NCI-H748 (cell line): Measurements from ENCODE around the gene GPR78.

ENCODE experiments used
- DNase-seq: peaks from one replicate; lab custom pipeline; 2025; ENCODE audit not compliant: unreplicated experiment; lab: John Stamatoyannopoulos, UW

The GPR78 gene

DNA sequence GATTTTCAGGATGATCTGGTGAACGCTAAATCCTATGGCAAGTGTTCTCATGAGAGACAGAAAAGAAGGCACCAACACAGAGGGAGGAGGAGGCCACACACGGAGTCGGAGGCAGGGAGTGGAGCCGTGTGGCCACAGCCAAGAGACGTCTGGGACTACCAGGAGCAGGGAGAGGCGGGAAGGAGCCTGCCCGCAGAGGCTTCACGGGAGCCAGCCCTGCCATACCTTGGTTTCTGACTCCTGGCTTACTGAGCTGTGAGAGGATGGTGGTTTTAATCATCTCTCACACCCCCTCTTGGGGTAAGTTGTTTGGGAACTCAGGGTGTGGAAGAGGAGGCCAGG lies 33.5 kb upstream of the GPR78 start:
- no peak for DNase-seq

DNA sequence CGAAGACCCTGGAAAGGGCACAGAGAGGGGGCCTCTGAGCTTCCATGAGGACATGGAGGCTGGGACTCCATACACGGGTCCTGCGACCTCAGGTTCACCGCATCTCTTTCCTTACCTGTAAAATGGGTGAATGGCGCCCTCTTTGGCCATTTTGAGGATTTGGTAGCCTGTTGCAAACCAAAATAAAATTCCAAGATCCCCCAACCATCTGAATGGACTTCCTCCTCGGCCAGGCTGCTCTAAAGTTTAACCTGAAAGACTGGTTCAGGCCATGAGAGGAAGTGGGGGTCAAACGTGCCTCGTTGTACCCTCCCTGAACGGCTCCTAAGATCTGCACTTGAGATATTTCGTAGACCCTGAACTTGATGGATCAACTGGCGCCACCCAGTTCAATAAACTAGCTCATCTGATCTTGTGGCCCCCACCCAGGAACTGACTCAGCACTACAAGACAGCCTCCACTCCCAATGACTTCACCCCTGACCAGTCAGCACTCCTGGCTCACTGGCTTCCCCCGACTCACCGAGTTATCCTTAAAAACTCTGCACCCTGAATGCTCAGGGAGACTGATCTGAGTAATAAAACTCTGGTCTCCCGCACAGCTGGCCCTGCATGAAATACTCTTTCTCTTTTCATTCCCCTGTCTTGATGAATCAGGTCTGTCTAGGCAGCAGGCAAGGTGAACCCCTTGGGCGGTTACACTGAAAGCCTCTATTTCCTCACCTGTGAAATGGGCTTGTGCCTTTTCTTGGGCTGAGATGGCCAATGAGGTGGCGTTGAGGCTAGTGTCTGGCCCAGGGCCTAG lies 32.9 kb upstream of the GPR78 start:
- DNase-seq = peak; percentile 9

DNA sequence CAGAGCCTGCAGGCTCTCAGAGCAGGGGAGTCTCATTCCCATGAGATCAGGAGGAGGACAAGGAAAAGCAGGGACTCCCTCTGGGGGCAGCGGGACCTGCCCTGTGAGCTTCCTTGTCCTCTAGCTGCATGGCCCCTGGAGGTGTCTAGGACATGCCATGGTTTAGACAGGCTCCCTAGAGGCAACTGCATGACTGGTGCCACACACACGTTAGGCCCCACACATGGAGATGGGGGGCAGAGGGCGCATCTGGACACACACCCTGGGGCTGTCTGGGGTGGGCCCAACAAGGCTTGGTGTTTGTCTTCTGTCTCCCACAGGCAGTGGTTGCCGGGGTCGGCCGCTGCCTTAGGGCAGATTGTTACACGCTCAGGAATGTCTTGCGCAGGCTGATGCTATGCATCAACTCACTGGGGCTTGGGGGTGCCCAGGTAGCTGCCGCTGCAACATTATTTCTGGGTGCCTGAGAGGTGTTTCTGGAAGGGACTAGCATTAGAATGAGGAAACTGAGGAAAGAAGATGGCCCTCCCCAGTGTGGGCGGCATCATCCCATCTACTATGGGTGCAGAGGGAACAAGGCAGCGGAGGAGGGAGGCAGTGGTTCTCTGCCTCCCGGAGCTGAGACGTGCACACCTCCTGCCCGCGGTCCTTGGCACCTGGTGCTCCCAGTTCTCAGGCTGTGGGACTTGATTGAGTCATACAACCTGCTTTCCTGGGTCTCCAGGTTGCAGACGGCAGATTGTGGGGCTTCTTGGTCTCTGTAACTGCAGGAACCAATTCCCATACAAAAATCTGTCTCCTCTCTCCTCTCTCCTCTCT lies 32.1 kb upstream of the GPR78 start:
- no peak for DNase-seq

DNA sequence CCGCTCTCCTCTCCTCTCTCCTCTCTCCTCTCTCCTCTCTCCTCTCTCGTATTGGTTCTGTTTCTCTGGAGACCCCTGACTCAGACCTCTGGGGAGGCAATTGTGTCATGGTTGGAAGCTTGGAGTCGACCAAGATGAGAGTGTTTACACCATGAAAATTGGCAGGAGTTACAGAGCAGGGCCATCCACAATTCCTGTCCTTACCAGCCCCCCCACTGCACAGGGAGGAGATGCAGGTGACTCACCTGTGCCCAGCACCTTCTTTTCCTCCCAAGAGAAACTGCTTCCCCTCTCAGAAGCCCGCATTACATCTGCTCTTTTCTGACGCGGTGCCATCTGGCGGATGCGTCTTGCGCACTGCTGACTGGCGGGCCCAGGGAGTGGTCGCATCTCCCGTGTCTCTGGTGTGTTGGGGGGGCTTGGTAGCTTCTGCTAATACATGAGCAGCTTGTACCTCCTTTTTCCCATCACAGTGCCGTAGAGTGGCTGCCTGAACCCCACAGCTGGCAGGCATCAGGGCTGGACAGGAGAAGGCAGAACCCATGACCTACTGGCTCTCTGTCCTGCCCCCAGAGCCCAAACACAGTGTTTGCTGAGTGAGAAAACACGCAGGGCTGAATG lies 31.4 kb upstream of the GPR78 start:
- DNase-seq = no peak

DNA sequence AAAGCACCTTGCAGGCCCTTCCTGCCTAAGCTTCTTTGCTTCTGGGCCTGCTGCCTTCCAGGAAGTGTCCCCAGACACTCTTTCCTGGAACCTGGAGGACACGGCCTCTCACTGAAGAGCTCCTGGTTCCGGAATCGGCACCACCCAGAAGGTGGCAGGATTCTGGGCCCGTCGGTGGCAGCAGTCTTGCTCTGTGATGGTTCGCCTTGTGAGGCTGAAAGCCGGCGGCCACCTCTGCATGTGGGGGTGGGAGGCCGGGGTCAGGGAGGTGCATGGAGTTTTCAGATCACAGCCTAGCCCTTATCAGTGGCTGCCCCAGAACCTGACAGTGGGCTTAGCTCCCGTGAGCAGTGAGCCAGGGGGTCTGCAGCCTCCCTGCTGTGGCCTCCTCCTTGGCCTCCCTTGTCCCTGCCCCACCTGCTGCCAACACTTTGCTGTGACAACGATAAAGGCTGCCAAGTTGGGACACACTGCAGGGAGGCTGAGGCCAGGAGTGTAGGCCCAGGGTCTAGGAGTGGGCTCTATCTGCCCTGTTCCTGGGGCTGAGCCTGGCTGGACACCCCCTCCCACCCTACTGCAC lies 30.8 kb upstream of the GPR78 start:
- DNase-seq = no peak

DNA sequence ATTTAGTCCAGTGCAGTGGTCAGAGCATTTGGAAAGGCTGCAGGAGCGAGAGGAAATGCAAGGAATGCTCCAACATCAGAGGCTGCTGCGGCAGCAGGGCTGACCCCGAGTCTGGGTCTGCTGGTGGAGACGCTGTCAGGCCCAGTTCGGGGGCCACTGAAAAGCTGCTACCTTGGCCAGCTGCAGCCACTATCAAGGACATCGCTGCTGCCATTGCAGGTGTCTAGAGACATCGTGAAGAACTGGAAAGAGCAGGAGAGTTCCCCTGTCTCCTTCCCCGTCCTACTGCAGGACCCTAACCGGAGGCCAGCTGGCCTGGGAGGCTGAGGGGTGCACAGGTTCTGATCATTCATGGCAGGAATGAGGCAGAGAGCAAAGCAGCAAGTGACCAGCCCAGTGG lies 29.5 kb upstream of the GPR78 start:
- no peak for DNase-seq

DNA sequence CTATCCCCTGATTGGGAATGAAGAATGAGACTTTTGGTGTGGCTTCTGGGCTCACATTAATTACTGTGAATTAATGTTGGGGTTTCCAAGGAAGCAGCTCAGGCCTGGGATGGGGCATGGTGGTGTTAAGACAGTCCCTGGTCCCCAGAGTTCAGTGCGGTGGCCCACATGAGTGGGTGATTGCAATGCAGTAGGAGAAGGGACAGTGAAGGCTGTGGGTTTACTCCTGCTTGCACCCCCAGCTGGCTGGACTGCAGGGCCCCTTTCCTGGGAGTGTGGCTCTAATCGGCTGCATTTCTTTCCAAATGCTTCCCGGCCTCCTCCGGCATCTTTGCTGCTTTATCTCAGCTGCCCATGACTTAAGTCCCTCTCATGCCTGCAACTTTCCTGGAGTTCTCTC lies 28.2 kb upstream of the GPR78 start:
- DNase-seq = no peak

DNA sequence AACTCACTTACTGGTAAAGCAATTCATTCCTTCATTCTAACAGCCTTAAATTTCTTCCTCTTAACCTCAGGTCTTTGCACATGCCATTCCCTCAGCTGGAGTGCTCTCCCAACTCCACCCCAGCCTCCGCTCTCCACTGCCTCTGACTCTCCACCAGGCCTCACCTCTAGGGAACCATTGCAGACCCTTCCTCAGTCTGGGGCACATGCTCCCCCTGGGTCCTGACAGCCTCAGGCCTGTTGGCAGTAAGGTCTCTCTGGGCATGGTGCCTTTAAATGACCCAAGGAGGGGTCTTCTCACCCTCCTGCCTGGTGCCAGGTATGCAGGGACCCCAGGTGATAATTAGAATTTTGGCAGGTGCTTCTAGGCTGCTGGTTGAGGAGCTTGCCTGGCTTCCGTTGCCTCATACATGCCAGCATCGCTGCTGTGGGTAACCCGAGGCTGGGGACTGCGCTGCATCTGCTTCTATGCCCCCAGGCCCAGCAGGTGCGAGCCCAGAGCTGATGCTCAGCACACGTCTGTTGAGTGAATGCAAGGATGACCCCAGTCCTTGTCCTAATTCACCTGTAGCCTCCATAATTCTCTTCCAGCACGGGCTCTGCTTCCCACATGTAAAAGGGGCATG lies 27.5 kb upstream of the GPR78 start:
- DNase-seq = no peak

DNA sequence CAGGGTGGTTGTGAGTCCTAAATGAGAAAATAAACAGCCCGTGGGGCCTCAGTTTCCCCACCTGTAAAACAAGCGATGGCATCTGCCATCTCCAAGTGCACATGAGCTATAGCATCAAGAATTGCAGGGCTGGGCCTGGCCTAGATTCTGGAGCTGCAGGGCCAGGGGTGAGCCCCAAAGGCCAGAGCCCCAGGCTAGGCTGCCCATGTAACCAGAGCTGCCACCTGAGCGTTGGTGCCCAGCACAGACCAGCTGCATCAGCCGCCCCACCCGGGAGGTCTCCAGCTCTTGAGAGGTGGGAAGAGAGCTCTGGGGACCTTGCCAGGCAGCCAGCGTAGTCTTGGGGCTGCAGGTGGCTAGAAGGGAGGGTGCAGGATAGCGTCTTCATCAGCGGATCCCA lies 27.0 kb upstream of the GPR78 start:
- DNase-seq = no peak

DNA sequence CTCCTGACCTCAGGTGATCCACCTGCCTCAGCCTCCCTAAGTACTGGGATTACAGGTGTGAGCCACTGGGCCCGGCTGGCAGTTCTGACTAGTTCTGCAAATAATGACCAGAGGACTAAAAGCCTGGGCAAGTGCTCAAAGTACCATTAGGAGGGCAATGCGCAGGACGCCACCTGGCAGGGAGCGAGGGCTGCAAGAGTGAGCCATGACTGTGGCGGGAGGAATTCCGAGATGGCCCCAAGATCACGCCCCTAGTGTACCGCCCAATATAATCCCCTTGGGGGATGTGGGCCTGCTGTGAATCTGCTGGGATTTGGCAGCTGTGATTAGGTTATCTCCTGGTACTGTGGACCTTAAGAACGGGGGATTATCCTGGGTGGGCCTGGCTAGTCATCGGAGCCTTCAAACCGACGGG lies 26.2 kb upstream of the GPR78 start:
- DNase-seq = no peak

DNA sequence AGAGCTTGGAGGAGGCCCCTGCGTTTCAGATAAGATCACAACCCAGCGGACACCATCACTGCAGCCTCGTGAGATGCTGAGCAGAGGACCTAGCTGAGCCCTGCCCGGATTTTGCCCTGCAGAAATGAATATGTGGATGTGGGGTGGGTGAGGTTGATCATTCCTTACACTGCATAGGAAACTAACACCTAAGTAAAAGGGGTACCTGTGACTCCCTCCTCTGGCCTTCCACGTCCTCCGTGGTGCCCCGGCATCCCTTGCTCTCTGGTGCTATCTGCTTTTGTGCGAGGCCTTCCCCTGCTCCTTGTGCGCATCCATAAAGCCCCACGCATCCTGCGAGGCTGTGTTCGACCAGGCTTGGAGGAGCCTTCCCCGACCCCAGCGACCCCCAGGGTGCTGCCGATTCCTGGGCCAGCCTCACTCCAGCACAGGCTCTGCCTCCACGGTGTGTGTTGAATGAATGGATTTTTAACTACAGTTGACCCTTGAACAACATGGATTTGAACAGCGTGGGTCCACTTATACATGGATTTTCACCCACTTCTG lies 25.6 kb upstream of the GPR78 start:
- no peak for DNase-seq

DNA sequence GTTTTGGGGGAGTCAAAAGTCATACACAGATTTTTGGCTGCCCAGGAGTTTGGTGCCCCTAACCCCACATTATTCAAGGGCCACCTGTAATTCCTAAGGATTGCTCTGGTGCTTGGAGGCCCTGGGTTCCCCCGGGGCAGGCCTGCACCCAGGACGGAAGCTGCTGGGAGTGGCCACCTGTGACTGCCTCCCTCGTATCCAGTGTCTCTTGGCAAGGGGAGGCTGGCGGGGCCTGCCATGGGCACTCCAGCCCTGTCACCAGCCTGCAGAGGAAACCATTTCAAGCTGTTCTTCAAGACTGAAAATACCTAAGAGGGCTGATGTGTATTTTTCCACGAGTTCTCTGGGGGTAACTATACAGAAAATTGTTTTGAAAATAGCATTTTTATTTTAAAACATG lies 24.5 kb upstream of the GPR78 start:
- no peak for DNase-seq

DNA sequence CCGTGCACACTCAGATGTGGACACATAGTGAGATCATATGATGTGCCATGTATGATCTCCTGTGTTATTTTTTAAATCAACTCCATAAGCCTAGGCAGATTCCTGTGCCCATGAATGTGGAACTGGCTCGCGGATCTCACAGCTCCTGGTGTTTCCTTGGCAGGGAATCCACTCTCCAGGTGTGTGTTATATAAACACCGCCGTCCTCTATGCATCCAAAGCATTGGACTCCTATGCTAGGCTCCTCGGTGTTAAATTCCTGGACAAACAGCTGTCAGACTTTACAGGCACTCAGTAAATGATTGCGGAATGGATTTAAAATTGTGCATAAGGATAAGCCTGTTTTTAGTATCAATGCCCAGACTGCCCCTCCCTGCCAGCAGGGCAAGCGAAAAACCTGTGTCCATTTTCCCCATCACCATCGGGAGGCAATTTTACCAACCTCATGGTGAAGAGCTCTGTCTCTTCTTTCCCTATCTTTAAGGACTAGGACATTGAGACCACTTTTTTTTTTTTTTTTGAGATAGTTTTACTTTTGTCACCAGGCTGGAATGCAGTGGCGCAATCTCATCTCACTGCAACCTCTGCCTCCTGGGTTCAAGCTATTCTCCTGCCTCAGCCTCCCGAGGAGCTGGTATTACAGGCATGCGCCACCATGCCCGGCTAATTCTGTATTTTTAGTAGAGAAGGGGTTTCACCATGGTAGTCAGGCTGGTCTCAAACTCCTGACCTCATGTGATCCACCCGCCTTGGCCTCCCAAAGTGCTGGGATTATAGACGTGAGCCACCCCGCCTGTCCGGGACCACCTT lies 23.6 kb upstream of the GPR78 start:
- no peak for DNase-seq

DNA sequence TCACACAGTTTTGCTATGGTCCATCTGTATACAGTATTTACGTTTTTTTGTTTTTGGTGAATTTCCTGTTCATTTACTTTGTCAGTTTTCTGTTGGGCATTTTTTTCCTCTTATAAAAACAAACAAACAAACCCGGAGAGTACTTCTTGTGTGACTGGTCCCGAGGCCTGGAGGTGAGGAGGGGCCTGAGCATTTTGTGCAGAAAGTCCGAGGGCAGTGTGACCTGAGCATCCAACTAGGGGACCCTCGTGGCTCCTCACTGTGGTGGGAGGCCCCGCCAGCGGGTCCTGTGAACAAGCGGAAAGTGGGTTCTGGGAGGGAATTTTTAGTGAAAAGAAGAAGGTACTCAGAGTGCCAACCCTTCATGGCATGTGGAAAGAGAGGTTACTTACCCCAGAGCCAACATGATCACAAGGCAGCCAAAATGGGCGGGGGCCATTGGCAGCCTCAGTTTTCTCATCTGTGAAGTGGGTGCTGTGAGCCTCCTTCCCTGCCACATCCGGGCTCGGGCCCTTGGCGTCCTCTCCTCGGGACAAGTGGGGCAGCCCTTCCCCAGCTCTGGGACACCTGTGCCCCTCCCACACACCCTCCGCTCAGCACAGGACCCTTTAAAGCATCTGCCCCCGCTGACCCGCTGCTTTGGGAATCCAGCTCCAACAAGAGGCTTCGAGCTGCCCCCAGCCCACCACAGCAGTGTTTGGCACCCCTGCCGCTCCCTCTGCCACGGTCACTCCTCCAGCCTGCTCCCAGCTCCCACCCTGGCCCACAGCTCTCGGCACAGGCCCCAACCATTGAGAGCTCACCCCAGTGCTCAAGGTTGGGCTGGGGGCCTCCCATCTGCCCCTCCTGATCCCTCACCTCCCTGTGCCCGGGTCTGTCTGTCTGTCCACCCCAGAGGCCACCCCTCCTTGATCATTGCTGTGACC lies 22.8 kb upstream of the GPR78 start:
- DNase-seq = no peak

DNA sequence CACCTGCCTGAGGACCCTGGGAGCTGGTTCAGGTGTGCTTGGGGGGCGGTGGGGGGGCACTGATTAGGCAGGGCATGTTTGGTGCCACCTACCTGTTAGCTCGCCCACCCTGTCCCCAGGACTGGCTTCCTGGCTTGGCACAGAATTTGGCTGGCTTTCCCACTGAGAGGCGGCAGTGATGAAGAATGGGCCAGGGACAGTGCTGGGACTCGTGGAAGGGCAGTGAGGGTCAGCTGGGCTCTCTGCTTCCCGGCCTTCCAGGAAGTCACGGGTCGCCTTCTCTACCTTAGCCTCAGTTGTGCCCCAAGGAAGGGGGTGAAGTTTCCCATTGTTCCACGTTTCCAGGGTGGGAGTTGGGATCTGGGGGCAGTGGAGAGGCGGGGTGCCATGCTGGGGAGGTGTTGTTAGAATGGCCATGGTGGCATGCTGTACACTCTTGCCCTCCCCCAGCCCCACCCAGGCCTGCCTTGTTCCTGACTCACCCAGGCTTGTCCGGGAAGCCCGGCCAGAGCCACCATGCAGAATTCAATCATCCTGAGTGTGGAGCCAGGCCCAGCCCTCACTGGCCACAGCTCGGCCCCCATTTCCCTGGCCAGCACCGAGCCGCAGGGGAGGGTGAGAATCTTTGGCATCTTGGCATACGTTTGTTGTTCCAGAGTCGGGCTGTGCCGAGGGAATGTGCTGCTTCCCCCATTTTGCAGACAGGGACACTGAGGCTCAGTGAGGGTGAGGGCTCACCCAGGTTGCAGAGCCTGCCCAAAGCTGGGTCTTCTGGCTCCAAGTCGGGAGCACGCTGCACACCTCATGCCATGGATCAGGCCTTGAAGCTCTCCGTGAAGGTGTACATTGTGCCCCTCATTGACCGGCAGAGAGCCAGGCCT lies 21.9 kb upstream of the GPR78 start:
- DNase-seq = no peak

DNA sequence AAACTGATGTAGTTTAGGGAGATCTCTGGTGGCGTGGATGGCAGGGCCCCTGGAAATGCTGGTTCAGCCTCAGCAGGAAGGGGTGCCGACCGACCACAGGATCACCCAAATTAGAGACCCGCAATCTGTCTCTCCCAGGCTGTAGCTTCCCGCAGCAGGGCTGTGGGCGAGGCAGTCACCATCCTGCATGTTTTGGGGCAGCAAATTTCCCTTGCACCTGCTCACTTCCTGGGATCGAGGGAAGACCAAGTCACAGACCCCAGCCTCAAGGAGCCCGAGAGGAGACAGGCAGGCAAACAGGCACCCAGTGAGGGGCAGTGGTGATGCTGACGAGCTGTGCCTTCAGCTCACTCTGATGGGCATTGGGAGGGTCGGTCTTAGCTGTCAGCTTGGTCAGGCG lies 21.2 kb upstream of the GPR78 start:
- DNase-seq = no peak

DNA sequence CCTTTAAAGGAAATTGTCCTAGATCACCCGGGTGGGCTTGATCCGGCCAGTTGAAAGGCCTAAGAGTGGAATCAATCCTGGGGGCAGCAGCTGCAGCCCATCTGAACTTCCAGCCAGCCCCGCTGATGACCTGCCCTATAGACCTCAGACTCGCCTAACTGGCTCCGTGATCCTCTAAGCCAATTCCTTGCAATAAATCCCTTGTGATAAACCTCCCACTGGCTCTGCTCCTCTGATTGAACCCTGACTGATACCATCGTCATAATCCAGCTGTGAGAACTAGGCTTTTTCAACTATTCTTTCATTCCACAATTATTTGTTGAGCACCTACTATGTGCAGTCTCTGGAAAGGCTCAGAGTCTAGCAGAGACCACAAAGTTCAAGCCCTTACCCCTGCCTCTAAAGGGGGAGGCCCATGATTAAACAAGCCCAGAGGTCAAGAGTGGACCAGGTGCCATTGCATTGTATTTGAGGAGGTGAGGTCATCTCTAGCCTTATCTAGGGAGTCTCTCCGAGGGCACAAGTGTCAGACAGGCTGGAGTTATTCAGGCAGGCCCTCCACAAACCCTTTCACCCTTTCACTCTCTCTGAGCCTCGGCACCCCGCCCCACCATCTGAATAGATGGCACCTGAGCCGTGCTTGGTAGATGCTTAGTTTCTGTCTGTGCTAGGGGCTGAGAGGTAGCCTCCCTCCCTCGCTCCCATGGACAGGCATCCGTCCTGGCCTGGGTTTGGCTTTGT lies 20.5 kb upstream of the GPR78 start:
- DNase-seq = no peak
